Smooth muscle cell (in vitro differentiated cells): ENCODE results near the gene SELP. TPM values are rescaled to one million over a fixed set of nuclear protein-coding genes. Genes with fewer than 3 reads are reported as not detected.

ENCODE experiments used
- DNase-seq: peaks from one replicate; lab custom pipeline; 2025; ENCODE audit not compliant: unreplicated experiment; lab: John Stamatoyannopoulos, UW
- H2AFZ ChIP-seq: fragments of 200-600 bp; sonication (generic); 2 replicates; pipeline ENCODE4 v1.6.0; 2016; ENCODE audit warnings: antibody characterized with exemption, low read depth, mild to moderate bottlenecking
- H3F3A ChIP-seq: fragments of 200-600 bp; sonication (generic); 2 replicates; pipeline ENCODE4 v1.6.0; 2017; ENCODE audit warnings: antibody characterized with exemption, low read depth
- H3K27ac ChIP-seq: fragments of 200-600 bp; sonication (generic); 2 replicates; pipeline ENCODE4 v1.5.1; 2016; ENCODE audit warnings: low read depth, mild to moderate bottlenecking
- H3K27me3 ChIP-seq: fragments of 200-600 bp; sonication (generic); 2 replicates; pipeline ENCODE4 v1.6.1; 2016; ENCODE audit warnings: low read depth, mild to moderate bottlenecking
- H3K36me3 ChIP-seq: fragments of 200-600 bp; sonication (generic); 2 replicates; pipeline ENCODE4 v1.5.1; 2016; ENCODE audit warnings: low read depth
- H3K4me1 ChIP-seq: fragments of 200-600 bp; sonication (generic); 2 replicates; pipeline ENCODE4 v1.5.1; 2016; ENCODE audit warnings: low read depth
- H3K4me2 ChIP-seq: fragments of 200-600 bp; sonication (generic); 2 replicates; pipeline ENCODE4 v1.6.0; 2016; ENCODE audit warnings: mild to moderate bottlenecking
- H3K4me3 ChIP-seq: fragments of 200-600 bp; sonication (generic); 2 replicates; pipeline ENCODE4 v1.5.1; 2016; ENCODE audit warnings: mild to moderate bottlenecking
- H3K79me2 ChIP-seq: fragments of 200-600 bp; sonication (generic); 2 replicates; pipeline ENCODE4 v1.6.0; 2016; ENCODE audit warnings: low read depth, mild to moderate bottlenecking
- H3K9ac ChIP-seq: fragments of 200-600 bp; sonication (generic); 2 replicates; pipeline ENCODE4 v1.6.0; 2016; ENCODE audit warnings: low read depth
- H3K9me3 ChIP-seq: fragments of 200-600 bp; sonication (generic); replicated peaks from 2 replicates; pipeline ENCODE4 v1.5.1; 2016; ENCODE audit warnings: low read depth
- H4K20me1 ChIP-seq: fragments of 200-600 bp; sonication (generic); 2 replicates; pipeline ENCODE4 v1.6.0; 2016; ENCODE audit warnings: low read depth
- whole genome bisulfite sequencing: methylation state at CpG from one replicate; pipeline ENCODE4 v1.1.7; 2016; ENCODE audit warnings: low lambda C conversion rate; 5-methylcytosine and 5-hydroxymethylcytosine counted together
- polyA plus RNA-seq: library from polyadenylated mRNA; unstranded; fragments of >200 nt; fragmentation: Nextera tagmentation; extraction: Ambion mirVana; gene quantifications from 2 replicates; pipeline ENCODE4 v1.2.1, GENCODE V29; 2016
- total RNA-seq: library from RNA; depleted of rRNA; stranded (reverse); fragments of >200 nt; gene quantifications from 2 replicates; pipeline ENCODE4 v1.2.3, GENCODE V29; 2014
- TF ChIP-seq, protein P1 (sequence below): fragments of 200-600 bp; sonication (generic); IDR thresholded peaks from 2 replicates; pipeline ENCODE4 v1.5.1; 2017; ENCODE audit warnings: borderline replicate concordance, mild to moderate bottlenecking, antibody characterized with exemption; ENCODE audit not compliant: insufficient read depth, poor library complexity, severe bottlenecking

The SELP gene
- total and polyA plus RNA-seq, 2 experiments from 2014 or later, result not detected

DNA sequence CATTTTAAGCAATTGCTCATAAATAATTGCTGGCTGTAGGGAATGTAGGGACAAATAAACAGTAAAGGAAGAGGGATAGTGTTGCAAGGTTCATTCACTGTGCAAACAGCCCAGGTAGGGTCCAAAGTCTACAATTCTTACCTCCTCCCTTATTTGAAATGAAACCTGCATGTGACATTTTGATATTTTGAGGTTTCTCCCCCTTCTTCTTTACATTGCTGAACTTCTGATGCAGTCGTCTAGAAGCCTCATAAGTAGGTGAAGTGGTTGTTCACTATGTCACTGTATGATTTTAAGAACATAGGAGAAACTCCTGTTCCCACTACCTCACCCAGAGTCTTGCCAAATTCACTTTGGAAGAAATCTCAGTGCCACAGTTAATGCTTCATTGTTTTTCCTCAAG lies 59.8 kb downstream of the SELP start:
- Histone ChIP-seq H3K4me3 (no peak overlapping the region), H3K27ac (no peak overlapping the region), H2AFZ (no peak overlapping the region), H3K9ac (no peak overlapping the region), H3K36me3 (no peaks in the 10 kb centered on the region), H3K9me3 (no peaks in the 10 kb centered on the region), H3K4me1 (no peaks in the 10 kb centered on the region), H3K79me2 (no peaks in the 10 kb centered on the region), H3K27me3 (no peaks in the 10 kb centered on the region), H3F3A (peaks cover 9% of the 10 kb centered on the region), H3K4me2 (no peak overlapping the region), H4K20me1 (no peaks in the 10 kb centered on the region)
- DNase-seq, result no peak
- WGBS, result 87% methylated on average over 1 of the region's 1 CpG
- TF ChIP-seq, protein P1, sequence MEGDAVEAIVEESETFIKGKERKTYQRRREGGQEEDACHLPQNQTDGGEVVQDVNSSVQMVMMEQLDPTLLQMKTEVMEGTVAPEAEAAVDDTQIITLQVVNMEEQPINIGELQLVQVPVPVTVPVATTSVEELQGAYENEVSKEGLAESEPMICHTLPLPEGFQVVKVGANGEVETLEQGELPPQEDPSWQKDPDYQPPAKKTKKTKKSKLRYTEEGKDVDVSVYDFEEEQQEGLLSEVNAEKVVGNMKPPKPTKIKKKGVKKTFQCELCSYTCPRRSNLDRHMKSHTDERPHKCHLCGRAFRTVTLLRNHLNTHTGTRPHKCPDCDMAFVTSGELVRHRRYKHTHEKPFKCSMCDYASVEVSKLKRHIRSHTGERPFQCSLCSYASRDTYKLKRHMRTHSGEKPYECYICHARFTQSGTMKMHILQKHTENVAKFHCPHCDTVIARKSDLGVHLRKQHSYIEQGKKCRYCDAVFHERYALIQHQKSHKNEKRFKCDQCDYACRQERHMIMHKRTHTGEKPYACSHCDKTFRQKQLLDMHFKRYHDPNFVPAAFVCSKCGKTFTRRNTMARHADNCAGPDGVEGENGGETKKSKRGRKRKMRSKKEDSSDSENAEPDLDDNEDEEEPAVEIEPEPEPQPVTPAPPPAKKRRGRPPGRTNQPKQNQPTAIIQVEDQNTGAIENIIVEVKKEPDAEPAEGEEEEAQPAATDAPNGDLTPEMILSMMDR, result no peak

GRCh38 chr1:169568497-169568896 lies 61.4 kb downstream of the SELP start:
- Histone ChIP-seq H3K4me1 (no peaks in the 10 kb centered on the region), H3K27ac (no peak overlapping the region), H3K9me3 (no peaks in the 10 kb centered on the region), H3K27me3 (no peaks in the 10 kb centered on the region), H2AFZ (no peak overlapping the region), H3F3A (peaks cover 9% of the 10 kb centered on the region), H3K79me2 (no peaks in the 10 kb centered on the region), H3K9ac (no peak overlapping the region), H3K4me3 (no peak overlapping the region), H3K36me3 (no peaks in the 10 kb centered on the region), H4K20me1 (no peaks in the 10 kb centered on the region), H3K4me2 (no peak overlapping the region)
- no peak for DNase-seq
- TF ChIP-seq, protein P1, result no peak
- WGBS, result 82% methylated on average over 1 of the region's 1 CpG

- peaks cover 4% of the 10 kb centered on the region for H3K9me3 ChIP-seq
- no peak overlapping the region for H3K4me2 ChIP-seq
Observed at GRCh38 chr1:169565335-169566271, 64.3 kb downstream of the SELP start.

More at GRCh38 chr1:169565335-169566271, 64.3 kb downstream of the SELP start:
- Histone ChIP-seq H3K27me3 (no peaks in the 10 kb centered on the region), H3K27ac (no peak overlapping the region), H3K4me3 (no peak overlapping the region), H4K20me1 (no peaks in the 10 kb centered on the region), H3K4me1 (no peaks in the 10 kb centered on the region), H3F3A (no peaks in the 10 kb centered on the region), H3K9ac (no peak overlapping the region), H3K36me3 (peaks cover 4% of the 10 kb centered on the region), H3K79me2 (no peaks in the 10 kb centered on the region), H2AFZ (no peak overlapping the region)
- WGBS, result 89% methylated on average over 3 of the region's 3 CpGs
- no peak for DNase-seq
- TF ChIP-seq, protein P1, result no peak
